GM21423 (cell line): ENCODE results near the gene KIAA2012.

Experiments
- ATAC-seq: cut with Tn5 transposase; IDR thresholded peaks from one replicate; pipeline ENCODE4 v1.9.1; 2021; ENCODE audit warnings: mild to moderate bottlenecking, moderate library complexity; ENCODE audit not compliant: unreplicated experiment

KIAA2012 gene

DNA sequence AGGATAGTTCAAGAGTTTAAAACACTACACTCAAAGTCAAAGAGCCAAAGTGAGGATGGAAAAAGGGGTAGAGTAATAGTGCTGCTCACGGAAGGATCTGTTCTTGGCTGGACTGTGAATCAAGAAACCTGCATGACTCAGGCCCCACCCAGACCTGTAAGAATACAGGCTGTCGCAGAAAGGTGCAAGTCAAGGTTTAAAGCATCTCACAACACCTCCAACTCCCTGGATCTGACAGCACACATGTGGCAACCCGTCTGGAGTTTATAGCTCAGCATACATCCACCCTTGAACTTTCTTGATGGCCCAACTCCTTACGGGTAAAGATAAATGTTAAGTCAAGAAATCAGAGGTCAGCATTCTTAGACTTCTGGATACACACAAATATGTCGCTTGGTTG, 6.3 kb downstream of the KIAA2012 start:
- no peak for ATAC-seq

GRCh38 chr2:202084265-202084664, 11.2 kb downstream of the KIAA2012 start:
- ATAC-seq = no peak

- no peak for ATAC-seq
Observed at GRCh38 chr2:202088777-202089176, 15.7 kb downstream of the KIAA2012 start.

- no peak for ATAC-seq
Observed at GRCh38 chr2:202090530-202090929, 17.5 kb downstream of the KIAA2012 start.

- no peak for ATAC-seq
Observed at GRCh38 chr2:202091476-202091875, 18.4 kb downstream of the KIAA2012 start.

DNA sequence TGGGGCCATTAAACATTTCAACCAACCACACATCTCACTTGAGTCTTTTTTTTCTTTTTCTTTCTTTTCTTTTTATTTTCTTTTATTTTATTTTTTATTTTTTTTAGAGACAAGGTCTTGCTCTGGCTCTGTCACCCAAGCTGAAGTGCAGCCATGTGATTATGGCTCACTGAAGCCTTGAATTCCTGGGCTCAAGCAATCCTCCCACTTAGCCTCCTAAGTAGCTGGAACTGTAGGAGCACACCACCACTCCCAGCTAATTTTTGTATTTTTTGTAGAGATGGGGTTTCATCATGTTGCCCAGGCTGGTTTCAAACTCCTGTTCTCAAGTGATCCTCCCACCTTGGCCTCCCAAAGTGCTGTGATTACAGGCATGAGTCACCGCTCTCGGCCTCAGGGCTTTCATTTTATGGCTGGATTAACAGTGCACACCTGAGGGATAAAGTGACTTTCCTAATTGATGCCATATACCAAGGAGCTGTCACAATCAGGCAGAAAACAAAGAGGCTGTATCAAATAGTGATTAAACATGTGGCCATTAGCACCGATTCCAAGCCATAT, 21.5 kb downstream of the KIAA2012 start:
- ATAC-seq = no peak

GRCh38 chr2:202095235-202095634, 22.2 kb downstream of the KIAA2012 start:
- no peak for ATAC-seq

GRCh38 chr2:202096736-202097135, 23.7 kb downstream of the KIAA2012 start:
- ATAC-seq = no peak

DNA sequence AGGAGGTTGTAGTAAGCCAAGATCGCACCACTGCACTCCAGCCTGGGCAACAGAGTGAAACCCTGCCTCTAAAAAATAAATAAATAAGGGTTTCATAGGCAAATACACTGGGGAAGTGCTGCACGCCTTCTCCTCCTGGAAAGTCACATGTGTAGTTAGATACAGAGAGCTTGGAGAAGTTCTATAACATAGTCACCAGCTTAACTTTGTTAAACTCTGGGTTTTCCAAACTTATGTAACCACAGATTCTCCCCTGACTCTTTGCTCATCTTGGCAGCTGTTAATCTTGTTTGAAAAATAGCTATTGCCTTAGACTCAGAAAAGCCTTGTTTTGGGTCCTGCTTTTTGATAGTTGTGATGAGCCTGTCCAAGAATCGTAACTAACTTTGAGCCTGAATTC, 25.2 kb downstream of the KIAA2012 start:
- ATAC-seq = no peak

GRCh38 chr2:202099515-202099914, 26.5 kb downstream of the KIAA2012 start:
- no peak for ATAC-seq

- no peak for ATAC-seq
Observed at GRCh38 chr2:202100176-202100575, 27.1 kb downstream of the KIAA2012 start.

GRCh38 chr2:202101026-202101579, 28.0 kb downstream of the KIAA2012 start:
- no peak for ATAC-seq

- ATAC-seq = no peak
Observed at GRCh38 chr2:202102425-202103000, 29.5 kb downstream of the KIAA2012 start.

DNA sequence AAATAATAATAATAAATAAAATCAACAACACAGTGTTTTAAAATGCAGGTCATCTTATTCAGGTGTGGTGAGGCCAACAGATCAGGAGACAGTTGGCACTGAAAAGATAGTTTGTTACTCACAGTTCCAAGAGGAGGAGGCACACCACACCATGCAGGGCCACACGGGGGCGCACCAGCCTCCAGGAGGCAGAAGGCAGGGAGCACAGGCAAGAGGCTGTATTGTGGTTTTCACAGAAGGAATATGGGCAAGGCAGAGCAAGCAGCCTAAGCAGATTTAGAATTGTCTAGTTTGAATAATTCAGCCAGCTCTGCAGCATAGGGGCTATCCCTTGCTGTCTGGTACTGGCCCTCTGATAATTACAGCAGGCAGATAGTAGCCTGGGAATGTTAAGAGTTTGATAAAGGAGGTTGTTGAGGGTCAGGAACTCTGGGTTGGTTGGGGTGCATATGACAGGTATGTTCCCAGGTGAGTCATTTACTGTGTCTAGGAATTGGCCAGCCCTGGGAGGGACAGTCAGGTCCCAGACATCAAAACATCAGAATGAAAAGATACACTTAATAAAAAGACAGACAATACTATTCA, 31.3 kb downstream of the KIAA2012 start:
- ATAC-seq = no peak

DNA sequence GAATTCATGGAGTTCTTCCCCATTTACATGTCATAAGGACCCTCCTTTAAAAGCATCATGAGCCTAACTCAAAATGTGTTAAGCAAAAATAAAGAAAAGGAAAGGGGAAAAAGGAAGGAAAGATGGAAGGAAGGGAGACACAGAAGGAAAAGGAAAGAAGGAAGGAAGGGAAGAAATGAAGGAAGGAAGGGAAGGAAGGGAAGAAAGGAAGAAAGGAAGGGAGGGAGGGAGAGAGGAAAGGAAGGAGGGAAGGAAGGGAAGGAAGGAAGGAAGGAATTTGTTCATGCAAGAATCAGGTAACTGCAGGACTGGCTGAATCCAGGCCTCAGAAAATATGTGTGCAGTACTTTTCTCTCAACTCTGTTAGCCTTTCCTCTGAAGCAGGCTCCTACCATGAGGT, 32.0 kb downstream of the KIAA2012 start:
- ATAC-seq = no peak

GRCh38 chr2:202108345-202108744, 35.3 kb downstream of the KIAA2012 start:
- no peak for ATAC-seq

DNA sequence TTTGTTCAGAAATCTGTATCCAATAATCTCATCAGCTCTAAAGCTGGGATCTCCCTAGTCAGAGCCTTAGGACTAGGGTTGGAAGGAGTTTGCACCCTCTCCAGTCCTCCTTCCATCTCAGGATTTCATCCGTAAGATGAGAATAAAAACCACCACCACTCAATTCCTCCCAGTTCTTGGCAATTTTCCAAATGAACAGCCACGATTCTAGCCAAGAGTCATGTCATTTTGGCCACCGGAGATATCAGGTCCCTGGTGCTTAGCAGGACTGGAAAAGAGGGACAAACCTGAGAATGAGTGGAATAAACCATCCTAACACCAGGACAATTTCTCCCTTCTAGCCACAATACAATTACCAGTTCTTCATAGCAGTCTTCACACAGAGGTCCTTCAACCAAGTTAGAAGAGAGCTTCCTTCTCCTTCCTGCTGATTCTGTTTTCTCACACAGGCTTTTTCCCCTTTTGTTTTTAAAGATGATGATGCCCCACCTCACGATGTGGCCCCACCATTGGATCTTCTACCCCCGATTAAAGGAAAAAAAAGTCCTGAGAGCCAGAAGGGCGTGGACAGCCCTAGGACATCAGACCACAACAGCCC, 36.2 kb downstream of the KIAA2012 start:
- ATAC-seq = no peak

DNA sequence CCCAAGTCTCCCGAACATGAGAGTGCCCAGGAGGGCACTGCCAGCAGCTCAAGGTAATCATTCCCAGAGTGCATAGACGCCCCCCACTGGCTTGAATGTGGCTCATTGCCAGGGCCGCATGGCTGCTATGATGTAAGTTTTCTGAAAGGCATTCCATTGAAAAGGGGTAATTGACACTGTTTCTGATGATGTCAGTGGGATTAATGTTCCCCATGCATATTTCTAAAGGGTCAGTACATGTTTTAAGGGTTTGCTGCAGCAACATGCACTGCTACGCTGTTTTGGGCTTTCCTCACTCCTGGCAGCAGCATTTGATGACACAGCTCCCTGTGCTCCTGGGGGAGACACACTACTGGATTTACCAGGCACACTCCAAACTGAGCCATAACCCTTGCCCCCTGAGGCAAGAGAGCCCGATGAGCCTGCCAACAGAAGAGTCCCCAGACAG, 36.7 kb downstream of the KIAA2012 start:
- ATAC-seq = no peak

GRCh38 chr2:202110491-202110890, 37.4 kb downstream of the KIAA2012 start:
- ATAC-seq = no peak

GRCh38 chr2:202112041-202112440, 39.0 kb downstream of the KIAA2012 start:
- no peak for ATAC-seq

DNA sequence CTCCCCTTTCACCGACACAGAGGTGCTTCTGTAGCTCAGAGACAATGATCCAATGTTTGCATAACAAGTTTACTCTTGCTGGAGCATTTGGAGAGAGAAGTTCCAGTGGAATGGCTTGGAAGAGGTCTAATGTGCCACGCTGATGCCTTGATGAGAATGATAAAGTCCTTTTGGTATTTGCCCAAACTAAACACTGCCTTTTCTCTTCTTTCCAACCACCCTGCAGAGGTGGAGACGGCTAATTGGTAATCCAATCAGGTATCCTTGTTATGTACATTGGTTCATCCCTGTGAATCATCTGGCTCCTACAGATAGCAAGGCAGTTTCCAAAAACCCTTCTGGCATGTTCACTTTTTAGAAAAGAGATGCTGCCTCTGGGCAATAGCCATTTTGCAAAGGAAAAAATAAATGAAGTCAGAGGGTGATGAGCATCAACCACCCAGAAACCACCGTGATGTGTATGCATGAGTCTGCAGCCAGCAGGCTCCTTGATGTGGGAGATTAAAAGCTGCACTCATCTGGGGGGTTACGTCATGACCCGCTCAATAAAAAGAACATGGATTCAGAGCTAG, 40.6 kb downstream of the KIAA2012 start:
- no peak for ATAC-seq

GRCh38 chr2:202114291-202114690, 41.2 kb downstream of the KIAA2012 start:
- no peak for ATAC-seq
